GM12878 (cell line): ENCODE data around the gene TMEM254. TPM values are rescaled to one million over a fixed set of nuclear protein-coding genes. Genes with fewer than 3 reads are reported as not detected.

Experiments
- ATAC-seq: fragments of 200-7000 bp; cut with Tn5 transposase; 3 replicates; pipeline ENCODE4 v1.9.1; 2020; ENCODE audit warnings: mild to moderate bottlenecking, moderate library complexity
- BruUV-seq: library from RNA; stranded (reverse); fragments of 400-500 nt; replicated peaks from 2 replicates; lab custom pipeline; 2021; lab: Mats Ljungman, UMichigan
- CTCF ChIA-PET: fragments of 300-600 bp; sonication (Branson Sonifier 250); formaldehyde crosslinking; extraction: SDS; loops from one replicate; lab custom pipeline; 2021; ENCODE audit warnings: inconsistent platforms; lab: Yijun Ruan, JAX
- POLR2A ChIA-PET: fragments of 350-600 bp; formaldehyde crosslinking; extraction: SDS; loops from one replicate; lab custom pipeline; 2021; ENCODE audit warnings: inconsistent platforms; lab: Charles Lee
- RAD21 ChIA-PET: fragments of 300-600 bp; sonication (Branson Sonifier 250); formaldehyde crosslinking; loops from one replicate; lab custom pipeline; 2023; ENCODE audit warnings: antibody characterized with exemption; ENCODE audit not compliant: unreplicated experiment; lab: Charles Lee
- SMC1A ChIA-PET: fragments of 300-600 bp; sonication (Branson Sonifier 250); formaldehyde crosslinking; loops from one replicate; lab custom pipeline; 2023; ENCODE audit not compliant: unreplicated experiment, uncharacterized antibody; lab: Charles Lee
- DNase-seq: peaks from one replicate; pipeline ENCODE4 v3.0.0-alpha.2; 2011; ENCODE audit warnings: low read depth, low spot score
- FAIRE-seq: peaks from 3 replicates; lab custom pipeline; 2011; peaks lifted over from hg19 to GRCh38; lab: Jason Lieb, UNC
- H2AFZ ChIP-seq: 2 replicates; pipeline ENCODE4 v1.6.0; 2011; ENCODE audit warnings: low read depth, low read length, control low read depth; ENCODE audit not compliant: control insufficient read depth
- H3K27ac ChIP-seq: 2 replicates; pipeline ENCODE4 v1.5.1; 2011; ENCODE audit warnings: control low read depth; ENCODE audit not compliant: control insufficient read depth, insufficient read depth
- H3K27me3 ChIP-seq, 2 experiments: replicated peaks in 1 of 2; 2 replicates each; pipeline versions ENCODE4 v1.6.0 to v1.6.1; 2011; ENCODE audit warnings: low read length in 1 of 2; ENCODE audit not compliant: control insufficient read depth in 2 of 2, insufficient read depth in 2 of 2
- H3K36me3 ChIP-seq, 2 experiments: 2 replicates each; pipeline ENCODE4 v1.5.1; 2011; ENCODE audit warnings: low read length in 1 of 2; ENCODE audit not compliant: control insufficient read depth in 2 of 2, insufficient read depth in 2 of 2
- H3K4me1 ChIP-seq: 2 replicates; pipeline ENCODE4 v1.6.1; 2011; ENCODE audit warnings: mild to moderate bottlenecking, low read length, moderate library complexity, mixed read lengths; ENCODE audit not compliant: control insufficient read depth, insufficient read depth
- H3K4me2 ChIP-seq: 2 replicates; pipeline ENCODE4 v1.6.0; 2011; ENCODE audit warnings: control low read depth; ENCODE audit not compliant: control insufficient read depth, insufficient read depth
- H3K4me3 ChIP-seq: fragments of 200-600 bp; sonication (generic); 2 replicates; pipeline ENCODE4 v1.5.1; 2016
- H3K79me2 ChIP-seq: 2 replicates; pipeline ENCODE4 v1.6.0; 2011; ENCODE audit warnings: low read length; ENCODE audit not compliant: control insufficient read depth, insufficient read depth
- H3K9ac ChIP-seq: 2 replicates; pipeline ENCODE4 v1.8.0; 2011; ENCODE audit warnings: low read length, control low read depth, mixed read lengths; ENCODE audit not compliant: control insufficient read depth, insufficient read depth
- H3K9me3 ChIP-seq: replicated peaks from 3 replicates; pipeline ENCODE4 v1.5.1; 2011; ENCODE audit warnings: mild to moderate bottlenecking, low read length; ENCODE audit not compliant: control insufficient read depth, insufficient read depth
- H4K20me1 ChIP-seq: 2 replicates; pipeline ENCODE4 v1.6.0; 2011; ENCODE audit not compliant: control insufficient read depth, insufficient read depth
- BRCA1 ChIP-seq: IDR thresholded peaks from 2 replicates; pipeline ENCODE4 v1.6.1; 2011; ENCODE audit warnings: low read depth, low read length, improper control_type of control experiment
- CEBPB ChIP-seq, 2 experiments: fragments of 150-350 bp in 1 of 2; IDR thresholded peaks; 2 replicates each; pipeline ENCODE4 v1.6.1; 2012 to 2014; ENCODE audit warnings: low read depth in 2 of 2, low read length in 2 of 2, borderline replicate concordance in 1 of 2, inconsistent platforms in 1 of 2
- IRF5 ChIP-seq: fragments of 450-650 bp; IDR thresholded peaks from 2 replicates; pipeline ENCODE4 v1.6.1; 2017; ENCODE audit warnings: borderline replicate concordance
- MYB ChIP-seq: fragments of 150-350 bp; IDR thresholded peaks from 2 replicates; pipeline ENCODE4 v1.6.1; 2014; ENCODE audit warnings: mild to moderate bottlenecking, low read depth, low read length, borderline replicate concordance
- RUNX3 ChIP-seq: IDR thresholded peaks from 2 replicates; pipeline ENCODE4 v1.6.1; 2012; ENCODE audit warnings: low read length, inconsistent platforms
- SMC3 ChIP-seq: IDR thresholded peaks from 2 replicates; pipeline ENCODE4 v1.6.1; 2011; ENCODE audit warnings: low read length, improper control_type of control experiment, borderline replicate concordance
- SP1 ChIP-seq: IDR thresholded peaks from one replicate; pipeline ENCODE4 v1.6.1; 2011; ENCODE audit warnings: low read depth, low read length
- YBX1 ChIP-seq: fragments of 450-650 bp; IDR thresholded peaks from 2 replicates; pipeline ENCODE4 v1.6.1; 2016; ENCODE audit warnings: antibody characterized with exemption
- ZSCAN29 ChIP-seq: fragments of 450-650 bp; IDR thresholded peaks from 2 replicates; pipeline ENCODE4 v1.6.1; 2017; ENCODE audit warnings: mild to moderate bottlenecking, moderate library complexity
- WGBS: methylation state at CpG from one replicate; pipeline ENCODE4 v1.1.6; 2016; ENCODE audit warnings: low lambda C conversion rate; ENCODE audit not compliant: insufficient replicate concordance, insufficient coverage; ENCODE audit errors: missing lambda C conversion rate; 5-methylcytosine and 5-hydroxymethylcytosine counted together
- in situ Hi-C: fragments of 300-500 bp; cut with MboI; formaldehyde crosslinking; loops from 9 replicates; pipeline ENCODE4 v1.14.3; 2018; ENCODE audit warnings: mixed read lengths
- intact Hi-C: fragments of 100-400 bp; cut with micrococcal nuclease; formaldehyde crosslinking; loops from one replicate; pipeline ENCODE4 v1.14.2; 2022; ENCODE audit not compliant: unreplicated experiment
- polyA plus RNA-seq, 11 experiments: library from polyadenylated mRNA; depleted of rRNA in 4 of 11; unstranded in 6 of 11; stranded (reverse) in 5 of 11; fragments of >200 nt; fragmentation: Nextera tagmentation in 4 of 11; fragmentation: Illumina TruSeq in 1 of 11; extraction: Ambion mirVana in 4 of 11; extraction: Trizol in 1 of 11; gene quantifications; 1 replicate in 1 of 11; 2 replicates in 10 of 11; pipeline versions ENCODE4 v1.2.1 to v1.2.3, GENCODE V29; 2011 to 2016; ENCODE audit warnings: inconsistent platforms in 2 of 11, missing spikeins in 2 of 11, low read depth in 1 of 11
- total RNA-seq, 4 experiments: library from RNA; depleted of rRNA in 3 of 4; stranded (reverse); fragments of >200 nt in 3 of 4; fragmentation: Illumina TruSeq in 1 of 4; extraction: Trizol in 1 of 4; gene quantifications; 2 replicates each; pipeline versions ENCODE4 v1.2.1 to v1.2.3, GENCODE V29; 2013 to 2021

The TMEM254 gene
- total and polyA plus RNA-seq, 10 of the 15 experiments (the other 5 are each of a cell fraction or from before 2014, with no cell fraction given): 5.6 to 29.0 (median 13.1) TPM

- ATAC-seq: no peak
- BruUV-seq: no TSS peak
- H4K20me1 ChIP-seq: no peaks in the 10 kb centered on the region
- TF ChIP-seq IRF5: no peak
- TF ChIP-seq CEBPB (IDR thresholded peaks at IDR 0.05; ENCODE audit: borderline replicate concordance in 1 of 2, low read depth in 2 of 2, low read length in 2 of 2): no peak
- TF ChIP-seq ZSCAN29: no peak
- TF ChIP-seq BRCA1: no peak
- TF ChIP-seq MYB: no peak
- TF ChIP-seq SMC3: no peak
- no peak for TF ChIP-seq SP1
- no peak for TF ChIP-seq RUNX3
- TF ChIP-seq YBX1: no peak
- TF ChIP-seq, all 136 proteins: peak for 0
- H3K9ac ChIP-seq: no peak overlapping the region
- H3K4me1 ChIP-seq: no peaks in the 10 kb centered on the region
- no peak overlapping the region for H3K4me2 ChIP-seq
- FAIRE-seq: no peak
- WGBS: 50% methylated on average over 15 of the region's 15 CpGs
- H3K36me3 ChIP-seq: no peaks in the 10 kb centered on the region
- CTCF ChIA-PET: interaction anchor here (0.7 kb wide), 1 partner anchor 1031 kb away, joined by 3 read pairs; no protein-coding TSS in a partner anchor
- RAD21 ChIA-PET: no interaction called here
- in situ Hi-C loops (no loop called here), intact Hi-C loops (no loop called here)
- SMC1A ChIA-PET: interaction anchor here (0.8 kb wide), 1 partner anchor 40 kb away, joined by 3 read pairs; no protein-coding TSS in a partner anchor
- no peak overlapping the region for H3K27ac ChIP-seq
- no peaks in the 10 kb centered on the region for H3K9me3 ChIP-seq
- H3K79me2 ChIP-seq: no peaks in the 10 kb centered on the region
- DNase-seq: no peak
- no peaks in the 10 kb centered on the region for H3K27me3 ChIP-seq
- H2AFZ ChIP-seq: no peak overlapping the region
- no peak overlapping the region for H3K4me3 ChIP-seq
- POLR2A ChIA-PET: interaction anchor here (0.6 kb wide), 1 partner anchor 84 kb away, joined by 4 read pairs; no protein-coding TSS in a partner anchor
Observed at GRCh38 chr10:80100861-80101695, 22.6 kb downstream of the TMEM254 start.
